Epithelial cell of proximal tubule (primary cell): Measurements from ENCODE around the gene CEMIP2. TPM values are rescaled to one million over a fixed set of nuclear protein-coding genes. Genes with fewer than 3 reads are reported as not detected.
"Not testable (repeated sequence)": the region's sequence is repeated elsewhere in the genome, so short reads cannot be mapped to it uniquely, and the experiment has no call there.

Source experiments
- DNase-seq: peaks from one replicate; pipeline ENCODE4 v3.0.0-alpha.2; 2011; ENCODE audit warnings: low read depth
- H3K4me3 ChIP-seq: 2 replicates; pipeline ENCODE4 v1.5.1; 2011; ENCODE audit warnings: low read depth, mild to moderate bottlenecking, low read length
- CTCF ChIP-seq: conservative IDR thresholded peaks from 2 replicates; pipeline ENCODE4 v1.5.1; 2012; ENCODE audit warnings: low read depth, mild to moderate bottlenecking, low read length
- total RNA-seq: library from RNA; depleted of rRNA; stranded (reverse); fragments of >200 nt; gene quantifications from 2 replicates; pipeline ENCODE4 v1.2.3, GENCODE V29; 2015

CEMIP2 gene
- total RNA-seq, 1 donor from 2014 or later: 58.8 TPM

GRCh38 chr9:71808068-71808467 lies 39.8 kb upstream of the CEMIP2 start:
- DNase-seq: no peak
- H3K4me3 ChIP-seq: no peak overlapping the region
- TF ChIP-seq CTCF: no peak

DNA sequence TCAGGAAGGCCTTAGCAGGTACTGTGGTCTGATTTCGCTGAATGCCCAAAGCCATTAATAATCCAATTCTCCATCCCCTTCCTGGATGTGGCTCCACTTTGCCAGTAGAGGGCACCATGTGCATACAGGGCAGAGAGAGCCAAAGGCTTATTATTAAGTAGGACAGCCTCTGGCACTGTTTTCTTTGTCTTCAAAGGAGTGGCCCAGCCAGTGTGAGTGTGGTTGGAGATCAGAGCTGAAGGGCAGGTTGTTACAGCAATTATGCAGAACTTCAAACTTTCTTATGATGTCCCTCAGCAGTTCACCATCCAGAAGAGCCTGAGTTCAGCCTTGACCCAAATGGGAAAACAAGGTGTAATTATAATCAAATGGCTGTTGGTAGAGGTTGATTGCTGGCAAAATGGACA lies 38.6 kb upstream of the CEMIP2 start:
- no peak overlapping the region for H3K4me3 ChIP-seq
- DNase-seq: peak; percentile 63
- TF ChIP-seq CTCF: peak; percentile 99

GRCh38 chr9:71805096-71805495 lies 36.8 kb upstream of the CEMIP2 start:
- DNase-seq, H3K4me3 ChIP-seq: not testable (repeated sequence)

GRCh38 chr9:71801826-71802225 lies 33.5 kb upstream of the CEMIP2 start:
- no peak for DNase-seq
- no peak overlapping the region for H3K4me3 ChIP-seq
- no peak for TF ChIP-seq CTCF

DNA sequence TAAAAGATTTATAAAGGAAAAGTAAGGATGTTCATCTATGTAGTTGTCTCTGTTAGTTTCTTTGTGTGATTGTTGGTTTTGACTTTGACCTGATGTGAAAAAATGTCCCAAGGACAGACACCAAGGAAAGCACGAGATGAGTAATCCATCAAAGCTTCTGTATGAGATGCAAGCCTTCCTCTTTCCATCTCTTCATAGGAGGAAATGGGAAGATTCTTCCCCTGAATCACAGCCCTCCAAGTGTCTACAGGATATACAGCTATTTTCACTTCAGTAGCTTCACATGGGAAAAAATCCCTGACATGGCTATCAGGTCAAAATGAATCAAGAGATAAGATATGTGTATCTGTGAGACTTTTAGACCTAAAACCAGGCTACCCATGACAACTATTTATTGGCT lies 29.0 kb upstream of the CEMIP2 start:
- TF ChIP-seq CTCF: no peak
- no peak for DNase-seq
- no peak overlapping the region for H3K4me3 ChIP-seq

DNA sequence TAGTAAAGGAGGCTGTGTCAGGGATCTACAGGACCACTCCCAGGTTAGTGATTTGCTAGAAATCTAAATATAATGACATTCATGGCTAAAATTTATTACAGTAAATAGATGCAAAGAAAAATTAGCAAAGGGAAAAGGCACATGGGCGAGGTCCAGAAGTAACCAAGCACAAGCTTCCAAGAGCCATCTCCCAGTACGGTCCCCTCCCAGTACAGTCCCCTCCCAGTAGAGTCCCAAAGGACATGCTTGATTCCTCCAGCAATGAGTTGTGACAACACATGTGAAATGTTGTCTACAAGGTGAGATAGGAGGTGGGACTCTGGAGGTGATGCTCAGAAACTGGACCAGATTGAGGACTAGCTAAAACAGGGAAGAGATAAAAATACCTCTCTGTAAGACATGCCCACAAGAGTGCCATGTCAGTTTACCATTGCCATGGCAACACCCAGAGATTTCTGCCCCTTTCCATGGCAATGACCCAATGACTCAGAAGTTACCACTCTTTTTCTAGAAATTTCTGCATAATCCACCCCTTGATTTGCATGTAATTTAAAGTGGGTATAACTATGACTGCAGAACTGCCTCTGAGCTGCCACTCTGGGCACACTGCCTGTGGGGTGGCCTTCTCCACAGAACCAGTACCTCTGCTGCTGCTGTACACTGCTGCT lies 27.9 kb upstream of the CEMIP2 start:
- peak; percentile 68 for DNase-seq
- H3K4me3 ChIP-seq: no peak overlapping the region
- TF ChIP-seq CTCF: no peak

DNA sequence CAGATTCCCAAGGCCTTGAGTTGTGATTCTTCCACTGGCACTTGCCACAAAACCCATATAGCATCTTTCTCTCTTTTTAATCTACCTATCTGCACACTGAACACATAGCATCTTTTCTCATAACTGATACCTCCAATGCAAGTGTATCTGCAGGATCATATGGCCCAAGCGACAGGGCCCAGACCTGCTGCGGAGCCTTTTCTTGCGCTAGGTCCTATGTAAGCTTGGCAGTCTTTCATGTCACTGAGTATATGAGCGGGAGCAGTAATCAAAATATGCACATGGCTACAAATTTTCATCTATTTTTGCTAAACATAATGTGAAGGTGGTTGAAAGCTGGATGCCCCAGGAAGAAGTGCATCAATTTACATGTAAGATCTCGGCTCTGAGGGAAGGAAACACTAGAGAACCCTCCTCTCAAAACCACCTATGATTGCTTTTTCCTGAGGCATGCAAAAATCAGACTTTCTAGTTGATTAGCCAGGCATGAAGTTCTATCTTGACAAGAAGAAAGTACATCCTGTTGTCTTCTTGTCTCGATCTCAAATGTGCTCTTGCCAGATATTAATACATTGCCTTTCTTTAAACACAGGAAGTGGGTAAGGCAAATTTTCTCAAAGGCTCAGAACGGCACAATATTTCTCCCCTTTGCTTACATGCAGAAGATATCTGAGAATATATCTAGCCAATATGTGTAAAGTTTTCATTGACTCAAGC lies 26.9 kb upstream of the CEMIP2 start:
- no peak overlapping the region for H3K4me3 ChIP-seq
- TF ChIP-seq CTCF: no peak
- DNase-seq: no peak
